HepG2 (cell line): ENCODE results near the gene PHB1. TPM values are rescaled to one million over a fixed set of nuclear protein-coding genes. Genes with fewer than 3 reads are reported as not detected.
A peak's percentile ranks its signal among the peaks of the same experiment; 100 is the strongest.

Experiments used
- ATF7 ChIP-seq, 2 experiments: fragments of 450-650 bp in 1 of 2; sonication (generic) in 1 of 2; formaldehyde crosslinking in 1 of 2; IDR thresholded peaks; 2 replicates each; pipeline versions ENCODE4 v1.4.0 to v1.6.1; 2016 to 2020; ENCODE audit warnings: antibody characterized with exemption in 1 of 2, mild to moderate bottlenecking in 1 of 2, missing genetic modification reagents in 1 of 2
- ATF7-NPFF ChIP-seq: sonication (generic); formaldehyde crosslinking; IDR thresholded peaks from 2 replicates; pipeline ENCODE4 v1.8.1; 2023; ENCODE audit warnings: mild to moderate bottlenecking, low read depth, missing genetic modification reagents, moderate library complexity
- EEA1 ChIP-seq: sonication (generic); formaldehyde crosslinking; IDR thresholded peaks from 2 replicates; pipeline ENCODE4 v1.5.1; 2020; ENCODE audit warnings: mild to moderate bottlenecking, missing genetic modification reagents, borderline replicate concordance
- FOSL1 ChIP-seq: sonication (generic); formaldehyde crosslinking; IDR thresholded peaks from 2 replicates; pipeline ENCODE4 v1.9.0; 2021; ENCODE audit warnings: missing genetic modification reagents, borderline replicate concordance
- FOXK1 ChIP-seq: sonication (generic); formaldehyde crosslinking; IDR thresholded peaks from 2 replicates; pipeline ENCODE4 v1.4.0; 2020; ENCODE audit warnings: low read depth, missing genetic modification reagents, borderline replicate concordance
- GABPB1 ChIP-seq: IDR thresholded peaks from 2 replicates; pipeline ENCODE4 v1.6.1; 2016; ENCODE audit warnings: mild to moderate bottlenecking, missing genetic modification reagents, moderate library complexity, missing compliant biosample characterization
- GLI4 ChIP-seq: sonication (generic); formaldehyde crosslinking; IDR thresholded peaks from 2 replicates; pipeline ENCODE4 v1.5.1; 2020; ENCODE audit warnings: missing genetic modification reagents, mild to moderate bottlenecking, moderate library complexity, borderline replicate concordance
- IKZF1 ChIP-seq: fragments of 450-650 bp; IDR thresholded peaks from 2 replicates; pipeline ENCODE4 v1.7.1; 2016
- KLF16 ChIP-seq, 2 experiments: sonication (generic) in 1 of 2; formaldehyde crosslinking in 1 of 2; IDR thresholded peaks; 2 replicates each; pipeline versions ENCODE4 v1.6.1 to v1.8.0; 2016 to 2023; ENCODE audit warnings: missing genetic modification reagents in 2 of 2, missing compliant biosample characterization in 1 of 2
- MED1 ChIP-seq: sonication (generic); formaldehyde crosslinking; IDR thresholded peaks from 2 replicates; pipeline ENCODE4 v1.4.0; 2020; ENCODE audit warnings: missing genetic modification reagents
- MED13 ChIP-seq: sonication (generic); formaldehyde crosslinking; IDR thresholded peaks from 2 replicates; pipeline ENCODE4 v1.5.0; 2020; ENCODE audit warnings: missing genetic modification reagents
- PCBP1 ChIP-seq: fragments of 200-400 bp; formaldehyde crosslinking; IDR thresholded peaks from 2 replicates; pipeline ENCODE4 v1.6.1; 2017; ENCODE audit warnings: mild to moderate bottlenecking, low read depth, low read length, borderline replicate concordance
- POLR2A ChIP-seq, 2 experiments: IDR thresholded peaks; 2 replicates each; pipeline ENCODE4 v1.6.1; 2011; ENCODE audit warnings: low read depth in 2 of 2, low read length in 2 of 2, mild to moderate bottlenecking in 1 of 2, moderate library complexity in 1 of 2; ENCODE audit not compliant: insufficient read depth in 1 of 2
- YEATS2 ChIP-seq: sonication (generic); formaldehyde crosslinking; IDR thresholded peaks from 2 replicates; pipeline ENCODE4 v1.4.0; 2020; ENCODE audit warnings: missing genetic modification reagents, borderline replicate concordance
- ZFP1 ChIP-seq: IDR thresholded peaks from 2 replicates; pipeline ENCODE4 v1.6.1; 2016
- ZNF761 ChIP-seq: sonication (generic); formaldehyde crosslinking; conservative IDR thresholded peaks from 2 replicates; pipeline ENCODE4 v1.4.0; 2020; ENCODE audit warnings: mild to moderate bottlenecking, missing genetic modification reagents
- ZNF788 ChIP-seq: sonication (generic); formaldehyde crosslinking; IDR thresholded peaks from 2 replicates; pipeline ENCODE4 v1.5.0; 2020; ENCODE audit warnings: mild to moderate bottlenecking, missing genetic modification reagents, borderline replicate concordance
- polyA plus RNA-seq, 8 experiments: library from polyadenylated mRNA; depleted of rRNA in 3 of 8; stranded (reverse) in 7 of 8; unstranded in 1 of 8; fragments of >200 nt; fragmentation: Illumina TruSeq in 4 of 8; extraction: Trizol in 4 of 8; gene quantifications; 2 replicates each; pipeline versions ENCODE4 v1.2.1 to v1.2.3, GENCODE V29; 2011 to 2016; ENCODE audit warnings: low read depth in 4 of 8, missing spikeins in 1 of 8, mixed read lengths in 1 of 8; ENCODE audit not compliant: insufficient read depth in 1 of 8
- total RNA-seq, 5 experiments: library from RNA; depleted of rRNA; stranded (reverse); fragments of >200 nt; fragmentation: Illumina TruSeq; extraction: Trizol; gene quantifications; 2 replicates each; pipeline ENCODE4 v1.2.3, GENCODE V29; 2016; ENCODE audit warnings: low read depth in 1 of 5
- TF ChIP-seq, protein P1 (sequence below): sonication (generic); formaldehyde crosslinking; IDR thresholded peaks from 2 replicates; pipeline ENCODE4 v1.4.0; 2020; ENCODE audit warnings: missing genetic modification reagents
- TF ChIP-seq, protein P2 (sequence below): sonication (generic); formaldehyde crosslinking; IDR thresholded peaks from 2 replicates; pipeline ENCODE4 v1.4.0; 2020; ENCODE audit warnings: missing genetic modification reagents
- TF ChIP-seq, protein P3 (sequence below): IDR thresholded peaks from 2 replicates; pipeline ENCODE4 v1.6.1; 2012; ENCODE audit warnings: inconsistent platforms
- TF ChIP-seq, protein P4 (sequence below): sonication (generic); formaldehyde crosslinking; IDR thresholded peaks from 2 replicates; pipeline ENCODE4 v1.8.1; 2023; ENCODE audit warnings: mild to moderate bottlenecking, missing genetic modification reagents
- TF ChIP-seq, protein P5 (sequence below): fragments of 450-650 bp; IDR thresholded peaks from 2 replicates; pipeline ENCODE4 v1.6.1; 2017
- TF ChIP-seq, protein P6 (sequence below): IDR thresholded peaks from 2 replicates; pipeline ENCODE4 v1.6.1; 2016; ENCODE audit warnings: low read depth, borderline replicate concordance

Gene PHB1
- total and polyA plus RNA-seq, 2 of the 13 experiments (the other 11 are each of a cell fraction or from before 2014, with no cell fraction given), result 515 to 688 TPM

DNA sequence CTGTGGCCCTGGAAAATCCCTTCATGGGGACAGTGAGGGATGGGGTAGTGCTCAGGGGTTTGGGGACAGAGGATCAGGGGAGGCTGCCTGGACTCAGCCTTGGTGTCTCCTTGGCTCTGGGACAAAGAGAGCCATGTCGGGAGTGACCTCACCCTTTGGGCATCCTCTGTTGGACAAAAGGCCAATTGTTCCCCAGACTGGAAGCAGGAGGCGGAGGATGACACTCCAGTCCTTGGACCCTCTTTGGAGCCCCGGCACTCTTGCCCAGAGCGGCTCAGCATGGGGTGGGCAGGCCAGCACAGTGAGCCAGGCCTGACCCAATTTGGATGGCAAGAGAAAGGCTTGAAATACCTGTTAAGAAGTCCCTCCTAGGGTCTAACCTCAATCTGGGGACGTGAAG is 39.4 kb upstream of the PHB1 start (continued):
- TF ChIP-seq, protein P1, sequence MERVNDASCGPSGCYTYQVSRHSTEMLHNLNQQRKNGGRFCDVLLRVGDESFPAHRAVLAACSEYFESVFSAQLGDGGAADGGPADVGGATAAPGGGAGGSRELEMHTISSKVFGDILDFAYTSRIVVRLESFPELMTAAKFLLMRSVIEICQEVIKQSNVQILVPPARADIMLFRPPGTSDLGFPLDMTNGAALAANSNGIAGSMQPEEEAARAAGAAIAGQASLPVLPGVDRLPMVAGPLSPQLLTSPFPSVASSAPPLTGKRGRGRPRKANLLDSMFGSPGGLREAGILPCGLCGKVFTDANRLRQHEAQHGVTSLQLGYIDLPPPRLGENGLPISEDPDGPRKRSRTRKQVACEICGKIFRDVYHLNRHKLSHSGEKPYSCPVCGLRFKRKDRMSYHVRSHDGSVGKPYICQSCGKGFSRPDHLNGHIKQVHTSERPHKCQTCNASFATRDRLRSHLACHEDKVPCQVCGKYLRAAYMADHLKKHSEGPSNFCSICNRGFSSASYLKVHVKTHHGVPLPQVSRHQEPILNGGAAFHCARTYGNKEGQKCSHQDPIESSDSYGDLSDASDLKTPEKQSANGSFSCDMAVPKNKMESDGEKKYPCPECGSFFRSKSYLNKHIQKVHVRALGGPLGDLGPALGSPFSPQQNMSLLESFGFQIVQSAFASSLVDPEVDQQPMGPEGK (CRISPR knock-in tag), result peak; percentile 57; the same call in 1 of the 2 replicates
- TF ChIP-seq, protein P2, sequence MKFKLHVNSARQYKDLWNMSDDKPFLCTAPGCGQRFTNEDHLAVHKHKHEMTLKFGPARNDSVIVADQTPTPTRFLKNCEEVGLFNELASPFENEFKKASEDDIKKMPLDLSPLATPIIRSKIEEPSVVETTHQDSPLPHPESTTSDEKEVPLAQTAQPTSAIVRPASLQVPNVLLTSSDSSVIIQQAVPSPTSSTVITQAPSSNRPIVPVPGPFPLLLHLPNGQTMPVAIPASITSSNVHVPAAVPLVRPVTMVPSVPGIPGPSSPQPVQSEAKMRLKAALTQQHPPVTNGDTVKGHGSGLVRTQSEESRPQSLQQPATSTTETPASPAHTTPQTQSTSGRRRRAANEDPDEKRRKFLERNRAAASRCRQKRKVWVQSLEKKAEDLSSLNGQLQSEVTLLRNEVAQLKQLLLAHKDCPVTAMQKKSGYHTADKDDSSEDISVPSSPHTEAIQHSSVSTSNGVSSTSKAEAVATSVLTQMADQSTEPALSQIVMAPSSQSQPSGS (CRISPR knock-in tag), result peak; percentile 98
- TF ChIP-seq GLI4 (CRISPR knock-in tag) (no peak), PCBP1 (0 out of 2 replicates have a peak, but pooled peaks have one; percentile 23), FOXK1 (no peak), ZFP1 (CRISPR knock-in tag) (0 out of 2 replicates have a peak, but pooled peaks have one; percentile 44), IKZF1 (no peak), EEA1 (CRISPR knock-in tag) (no peak), ZNF788 (CRISPR knock-in tag) (no peak), ATF7-NPFF (CRISPR knock-in tag) (no peak), MED13 (CRISPR knock-in tag) (no peak), MED1 (CRISPR knock-in tag) (0 out of 2 replicates have a peak, but pooled peaks have one; percentile 17), GABPB1 (peak; percentile 14; the same call in 1 of the 2 replicates), ATF7 (IDR thresholded peaks at IDR 0.05) (peak; percentile 58), ATF7 (CRISPR knock-in tag; IDR thresholded peaks at IDR 0.05) (peak; percentile 97), FOSL1 (CRISPR knock-in tag) (no peak), YEATS2 (CRISPR knock-in tag) (no peak), POLR2A (IDR thresholded peaks at IDR 0.05; ENCODE audit: insufficient read depth in 1 of 2, low read depth in 2 of 2, low read length in 2 of 2) (peak in 1 of 2 experiments; percentile 66; a peak in 1 of 4 replicates), ZNF761 (CRISPR knock-in tag) (0 out of 2 replicates have a peak, but pooled peaks have one; percentile 78), KLF16 (CRISPR knock-in tag; IDR thresholded peaks at IDR 0.05) (no peak)
- TF ChIP-seq, protein P3, sequence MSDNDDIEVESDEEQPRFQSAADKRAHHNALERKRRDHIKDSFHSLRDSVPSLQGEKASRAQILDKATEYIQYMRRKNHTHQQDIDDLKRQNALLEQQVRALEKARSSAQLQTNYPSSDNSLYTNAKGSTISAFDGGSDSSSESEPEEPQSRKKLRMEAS, result peak; percentile 45; the same call in 1 of the 2 replicates
- TF ChIP-seq, protein P4, sequence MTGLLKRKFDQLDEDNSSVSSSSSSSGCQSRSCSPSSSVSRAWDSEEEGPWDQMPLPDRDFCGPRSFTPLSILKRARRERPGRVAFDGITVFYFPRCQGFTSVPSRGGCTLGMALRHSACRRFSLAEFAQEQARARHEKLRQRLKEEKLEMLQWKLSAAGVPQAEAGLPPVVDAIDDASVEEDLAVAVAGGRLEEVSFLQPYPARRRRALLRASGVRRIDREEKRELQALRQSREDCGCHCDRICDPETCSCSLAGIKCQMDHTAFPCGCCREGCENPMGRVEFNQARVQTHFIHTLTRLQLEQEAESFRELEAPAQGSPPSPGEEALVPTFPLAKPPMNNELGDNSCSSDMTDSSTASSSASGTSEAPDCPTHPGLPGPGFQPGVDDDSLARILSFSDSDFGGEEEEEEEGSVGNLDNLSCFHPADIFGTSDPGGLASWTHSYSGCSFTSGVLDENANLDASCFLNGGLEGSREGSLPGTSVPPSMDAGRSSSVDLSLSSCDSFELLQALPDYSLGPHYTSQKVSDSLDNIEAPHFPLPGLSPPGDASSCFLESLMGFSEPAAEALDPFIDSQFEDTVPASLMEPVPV (CRISPR knock-in tag), result no peak
- TF ChIP-seq, protein P5, sequence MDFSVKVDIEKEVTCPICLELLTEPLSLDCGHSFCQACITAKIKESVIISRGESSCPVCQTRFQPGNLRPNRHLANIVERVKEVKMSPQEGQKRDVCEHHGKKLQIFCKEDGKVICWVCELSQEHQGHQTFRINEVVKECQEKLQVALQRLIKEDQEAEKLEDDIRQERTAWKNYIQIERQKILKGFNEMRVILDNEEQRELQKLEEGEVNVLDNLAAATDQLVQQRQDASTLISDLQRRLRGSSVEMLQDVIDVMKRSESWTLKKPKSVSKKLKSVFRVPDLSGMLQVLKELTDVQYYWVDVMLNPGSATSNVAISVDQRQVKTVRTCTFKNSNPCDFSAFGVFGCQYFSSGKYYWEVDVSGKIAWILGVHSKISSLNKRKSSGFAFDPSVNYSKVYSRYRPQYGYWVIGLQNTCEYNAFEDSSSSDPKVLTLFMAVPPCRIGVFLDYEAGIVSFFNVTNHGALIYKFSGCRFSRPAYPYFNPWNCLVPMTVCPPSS, result no peak
- TF ChIP-seq, protein P6, sequence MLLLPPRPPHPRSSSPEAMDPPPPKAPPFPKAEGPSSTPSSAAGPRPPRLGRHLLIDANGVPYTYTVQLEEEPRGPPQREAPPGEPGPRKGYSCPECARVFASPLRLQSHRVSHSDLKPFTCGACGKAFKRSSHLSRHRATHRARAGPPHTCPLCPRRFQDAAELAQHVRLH (CRISPR knock-in tag), result peak; percentile 27; the same call in 1 of the 2 replicates
